Measurements from ENCODE around the gene FRRS1.

DNA sequence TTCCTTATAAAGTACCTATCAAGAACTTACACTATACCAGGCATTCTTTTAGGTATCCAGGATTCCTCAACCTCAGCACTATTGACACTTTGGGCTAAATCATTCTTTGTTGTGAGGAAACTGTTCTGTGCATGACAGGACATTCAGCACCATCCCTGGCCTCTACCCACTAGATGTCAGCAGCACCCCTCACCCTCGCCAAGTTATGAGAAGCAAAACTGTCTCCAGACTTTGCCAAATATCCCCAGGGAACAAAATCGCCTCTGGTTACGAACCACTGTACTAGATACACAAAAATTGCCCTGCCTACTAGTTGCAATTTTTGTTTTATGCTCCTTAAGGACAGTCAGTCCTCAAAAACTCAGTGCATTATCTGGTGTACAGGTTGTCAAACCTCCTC is 84.9 kb downstream of the FRRS1 start:
- TF ChIP-seq CTCF (IDR thresholded peaks at IDR 0.05; ENCODE audit: low read depth, low read length) = no peak; the same call in 1 of the 2 replicates
- no peak for TF ChIP-seq EZH2phosphoT487 (IDR thresholded peaks at IDR 0.05; ENCODE audit: low read depth)

All from OCI-LY3 (cell line).